Activated CD8-positive, alpha-beta memory T cell treated with anti-CD3 and anti-CD28 coated beads, Interleukin-2, amount 50 U/mL, for 4 hours (primary cell): Measurements from ENCODE around the gene NR5A1.

Source experiments
- DNase-seq: peaks from one replicate; pipeline ENCODE4 v3.0.0-alpha.2; 2020

NR5A1 gene

DNA sequence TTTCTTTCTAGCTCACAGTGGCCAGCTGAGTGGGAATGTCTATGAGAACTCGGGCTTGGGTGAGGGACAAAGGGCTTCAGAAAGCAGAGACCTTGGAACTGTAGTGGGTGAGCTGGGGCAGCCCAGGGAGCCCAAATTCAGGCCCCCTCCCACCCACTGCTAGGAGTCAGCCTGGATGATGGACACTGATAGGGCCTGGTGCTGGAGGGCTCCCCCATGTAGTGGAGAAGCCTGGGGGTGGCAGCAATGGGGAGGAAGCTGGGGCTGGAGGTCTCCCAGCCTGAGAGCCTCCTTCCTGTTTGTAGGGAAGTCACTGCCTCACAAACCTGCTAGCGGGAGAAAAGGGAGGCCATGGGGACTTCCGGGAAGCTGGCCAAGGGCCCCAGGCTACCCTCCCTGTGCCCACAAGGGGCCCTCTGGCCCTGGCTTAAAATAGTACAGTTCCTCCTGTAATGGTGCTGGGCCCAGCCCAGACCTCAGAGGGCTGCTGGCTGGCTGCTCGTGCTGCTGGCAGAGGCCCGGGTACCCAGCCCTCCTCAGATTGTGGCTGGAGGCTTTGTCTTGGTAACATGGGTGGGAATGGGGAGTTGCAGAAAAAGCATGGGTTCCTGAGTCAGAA, 6.3 kb upstream of the NR5A1 start:
- DNase-seq = no peak

DNA sequence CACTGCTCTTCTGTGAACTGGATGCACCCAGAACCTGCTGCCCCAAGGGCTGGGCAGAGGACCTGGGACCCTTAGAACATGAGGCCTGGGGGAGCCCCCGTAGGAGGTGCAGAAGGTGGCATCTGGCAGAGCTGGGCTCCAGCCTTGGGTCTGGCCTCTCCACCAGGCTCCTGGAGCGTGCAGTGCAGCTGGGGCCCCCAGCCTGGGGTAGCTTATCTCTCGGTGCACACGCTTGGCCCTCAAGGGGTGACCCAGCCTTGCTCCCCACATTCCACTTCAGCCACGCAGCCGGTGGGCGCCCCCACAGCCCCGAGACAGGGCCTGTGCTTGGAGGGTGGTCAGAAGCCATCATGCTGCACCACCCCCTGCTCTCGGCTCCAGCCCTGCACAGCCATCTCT, 5.6 kb upstream of the NR5A1 start:
- no peak for DNase-seq

DNA sequence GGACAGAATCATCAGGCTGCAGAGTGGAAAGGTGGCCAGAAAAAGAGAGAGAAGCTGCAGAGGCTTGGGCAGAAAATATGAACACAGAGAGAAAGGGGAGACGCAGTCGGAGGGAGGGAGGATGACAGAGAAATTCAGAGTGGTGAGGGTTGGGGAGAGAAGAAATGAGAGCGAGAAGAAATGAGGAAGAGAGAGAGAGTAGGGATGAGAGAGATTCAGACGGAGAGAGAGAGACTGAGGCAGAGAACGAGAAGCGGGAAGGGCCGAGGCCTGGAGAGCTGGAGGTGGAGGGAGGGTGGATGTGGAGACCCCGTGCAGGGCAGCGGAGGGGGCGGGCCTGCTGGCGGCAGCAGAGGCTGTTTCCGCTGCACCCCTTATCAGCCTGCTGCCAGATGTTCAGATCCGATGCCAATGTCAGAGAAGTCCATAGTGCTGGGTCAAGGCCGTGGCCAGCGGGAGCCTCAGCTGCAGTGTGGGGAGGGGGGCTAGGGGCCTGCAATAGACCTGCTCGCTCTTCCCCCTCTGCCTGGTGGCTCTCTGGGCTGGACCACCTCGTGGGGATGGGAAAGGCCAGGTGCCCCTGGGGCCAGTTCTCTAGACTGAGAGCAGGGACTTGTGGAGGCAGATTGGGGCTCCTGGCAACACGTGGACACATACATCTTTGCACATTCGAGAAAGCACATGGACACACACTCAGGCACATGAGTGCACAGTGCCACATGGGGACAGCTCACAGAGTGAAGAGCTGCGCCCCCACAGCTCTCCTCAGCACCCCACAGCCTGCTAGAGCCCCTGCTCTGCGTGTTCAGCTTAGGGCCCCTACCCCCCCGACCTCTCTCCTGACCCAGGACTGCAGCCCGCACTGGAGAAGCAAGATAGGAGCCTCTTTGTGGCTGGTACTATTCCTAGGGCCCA, 4.9 kb upstream of the NR5A1 start:
- DNase-seq = no peak

GRCh38 chr9:124511426-124511840, 4.2 kb upstream of the NR5A1 start:
- no peak for DNase-seq

DNA sequence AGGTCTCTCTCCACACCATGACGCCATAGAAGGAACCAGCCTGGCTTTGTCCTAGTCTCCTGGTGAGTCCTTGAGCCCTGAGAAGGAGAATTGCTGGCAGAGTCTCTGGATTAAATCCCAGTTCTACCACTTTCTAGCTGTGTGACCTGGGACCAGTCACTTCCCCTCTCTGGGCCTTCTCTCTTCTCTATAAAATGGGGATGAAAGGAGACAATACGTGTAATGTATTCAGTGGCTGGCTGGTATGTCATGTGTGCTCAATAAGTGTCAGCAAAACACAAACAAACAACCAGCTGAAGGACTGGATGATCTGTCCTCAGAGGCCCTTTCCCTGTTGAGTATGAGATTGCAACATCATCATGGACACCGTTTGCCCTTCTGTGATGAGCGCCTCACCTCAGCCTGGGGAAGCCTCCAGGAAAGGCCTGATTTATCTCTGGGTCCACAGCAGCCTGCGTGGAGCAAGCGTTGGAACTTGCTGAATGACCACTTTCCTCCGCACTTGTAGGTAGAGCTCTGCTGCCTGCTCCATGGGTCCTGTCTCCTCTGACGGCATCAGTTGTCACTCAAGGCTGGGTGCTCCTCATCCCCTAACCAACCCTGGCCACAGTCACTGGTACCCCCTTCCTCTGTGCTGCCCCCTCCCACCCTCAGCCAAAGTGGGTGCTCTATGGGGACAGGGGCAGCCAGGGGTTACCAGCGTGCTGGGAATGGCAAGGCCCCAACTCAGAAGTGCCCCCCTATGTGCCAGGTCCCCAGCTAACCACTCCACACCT, 3.6 kb upstream of the NR5A1 start:
- no peak for DNase-seq

DNA sequence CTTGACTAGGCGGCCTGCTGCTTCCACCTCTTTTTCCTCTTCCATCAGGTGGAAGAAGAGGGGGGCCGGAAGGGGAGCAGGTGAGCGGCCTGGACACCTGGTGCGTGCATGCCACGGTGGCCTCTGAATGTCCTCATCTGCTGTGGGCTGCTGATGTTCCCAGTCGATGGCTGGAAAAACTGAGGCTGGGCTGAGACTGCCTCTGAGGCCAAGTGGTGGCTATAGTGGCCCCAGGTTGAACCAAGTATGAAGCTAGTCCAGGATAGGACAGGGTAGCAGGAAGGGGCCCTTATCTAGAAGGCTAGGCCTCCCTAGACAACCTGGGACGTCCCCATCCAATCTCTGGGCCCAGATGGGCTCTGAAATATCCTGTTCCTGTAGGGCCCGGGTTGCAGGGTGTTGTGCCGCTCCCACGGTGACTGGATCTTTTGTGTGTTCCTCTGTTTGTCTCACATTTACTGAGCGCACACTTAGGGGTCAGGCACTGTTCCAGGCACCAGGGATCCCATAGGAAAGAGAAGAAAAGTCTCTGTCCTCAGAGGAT, 753 bp upstream of the NR5A1 start:
- no peak for DNase-seq

DNA sequence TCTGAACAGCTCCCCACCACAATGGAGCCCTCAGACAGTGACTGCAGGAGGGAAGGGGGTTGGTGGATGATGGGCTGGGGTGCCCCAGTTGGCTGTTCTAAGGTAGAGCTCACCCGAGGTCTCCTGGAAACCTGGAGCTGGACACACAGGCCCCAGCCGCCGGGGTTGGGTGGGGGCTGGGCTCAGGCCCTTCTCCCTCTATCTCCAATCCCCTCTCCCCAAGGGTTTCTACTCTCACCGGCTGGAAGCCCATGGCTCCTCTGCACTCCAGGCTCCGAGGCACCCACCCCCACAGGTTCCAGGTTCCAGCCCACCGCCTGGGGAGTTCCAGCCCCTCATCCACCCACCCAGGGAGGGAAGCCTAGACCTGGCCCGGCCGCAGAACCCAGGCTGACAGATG, 766 bp downstream of the NR5A1 start:
- no peak for DNase-seq

- no peak for DNase-seq
Observed at GRCh38 chr9:124505901-124506346, 1.3 kb downstream of the NR5A1 start.

DNA sequence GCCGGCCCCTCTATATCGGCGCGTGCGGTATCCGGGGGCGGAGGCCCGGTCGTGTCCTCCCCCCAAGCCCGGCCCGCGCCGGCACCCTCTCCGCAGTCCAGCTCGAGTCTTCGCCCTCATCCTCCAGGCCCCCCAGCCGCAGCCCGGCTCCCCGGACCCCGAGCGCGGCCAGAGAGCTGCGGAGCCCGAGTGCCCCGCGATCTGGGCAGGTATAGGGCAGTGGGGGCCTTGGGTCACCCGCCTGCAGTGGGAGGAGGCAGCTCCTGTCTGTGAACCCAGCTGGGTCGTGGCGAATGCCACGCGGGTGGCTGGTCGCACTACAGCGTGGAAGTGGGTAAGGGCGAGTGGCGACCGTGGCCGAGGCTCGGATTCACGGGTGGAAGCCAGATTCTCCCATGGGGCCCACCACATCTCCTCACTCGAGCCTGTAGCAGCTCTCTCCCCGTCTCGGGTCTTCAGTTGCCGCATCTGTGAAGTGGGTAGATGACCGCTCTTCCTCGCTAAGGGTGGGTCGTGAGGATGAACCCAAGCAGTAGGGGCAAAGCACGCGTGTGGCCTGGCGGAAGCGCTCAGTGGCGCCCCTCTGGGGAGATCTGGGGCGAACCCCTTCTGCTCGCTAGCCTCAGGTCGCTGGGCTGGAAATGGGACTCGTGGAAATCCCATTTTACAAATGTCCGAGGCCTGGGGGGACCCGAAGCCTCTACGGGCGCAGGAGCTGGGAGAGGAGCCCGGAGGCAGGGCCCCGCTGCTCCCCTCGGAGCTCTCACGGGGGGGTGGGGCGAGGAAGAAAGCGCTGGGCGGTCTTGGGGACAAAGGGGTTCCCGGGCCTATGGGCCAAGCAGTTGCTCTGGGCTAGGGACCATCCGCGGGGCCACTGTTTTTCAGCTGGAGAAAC, 1.9 kb downstream of the NR5A1 start:
- DNase-seq = no peak

- no peak for DNase-seq
Observed at GRCh38 chr9:124504530-124505005, 2.6 kb downstream of the NR5A1 start.

DNA sequence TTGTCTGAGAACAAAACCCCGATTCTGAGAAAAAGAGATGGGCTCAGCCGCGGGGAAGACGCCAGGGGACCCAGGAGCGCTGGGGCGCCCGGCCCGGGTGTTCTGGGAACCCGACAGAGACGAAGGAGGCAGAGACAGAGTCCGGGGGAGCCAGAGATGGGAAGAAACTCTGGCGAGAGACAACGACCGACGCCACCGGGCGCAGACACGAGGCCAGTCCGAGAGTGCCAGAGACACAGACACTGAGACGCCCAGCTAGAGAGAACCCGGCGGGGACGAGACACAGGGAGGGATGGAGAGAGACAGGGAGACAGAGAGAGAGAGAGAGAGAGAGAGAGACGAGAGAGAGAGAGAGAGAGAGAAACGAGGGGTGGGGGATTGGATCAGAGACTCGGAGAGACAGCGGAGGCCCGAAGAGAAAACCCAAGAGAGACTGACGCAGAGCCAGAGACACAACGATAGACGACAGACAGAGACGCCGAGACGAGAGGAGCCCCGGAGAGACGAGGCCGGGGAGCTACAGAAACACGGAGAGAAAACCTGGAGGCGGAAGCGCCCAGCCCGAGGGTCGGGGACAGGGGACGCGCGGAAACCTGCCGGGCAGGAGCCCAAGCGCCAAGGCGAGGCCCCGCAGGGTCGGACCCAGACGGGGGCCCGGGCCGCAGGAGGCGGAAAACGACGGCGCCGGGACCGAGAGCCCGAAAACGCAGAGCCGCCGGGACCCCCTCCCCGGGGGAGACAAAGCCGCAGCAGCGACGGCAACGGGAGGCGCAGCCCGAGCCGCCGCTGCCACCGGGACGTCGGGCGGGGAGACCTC, 3.3 kb downstream of the NR5A1 start:
- DNase-seq = no peak

- no peak for DNase-seq
Observed at GRCh38 chr9:124502711-124503702, 4.2 kb downstream of the NR5A1 start.

DNA sequence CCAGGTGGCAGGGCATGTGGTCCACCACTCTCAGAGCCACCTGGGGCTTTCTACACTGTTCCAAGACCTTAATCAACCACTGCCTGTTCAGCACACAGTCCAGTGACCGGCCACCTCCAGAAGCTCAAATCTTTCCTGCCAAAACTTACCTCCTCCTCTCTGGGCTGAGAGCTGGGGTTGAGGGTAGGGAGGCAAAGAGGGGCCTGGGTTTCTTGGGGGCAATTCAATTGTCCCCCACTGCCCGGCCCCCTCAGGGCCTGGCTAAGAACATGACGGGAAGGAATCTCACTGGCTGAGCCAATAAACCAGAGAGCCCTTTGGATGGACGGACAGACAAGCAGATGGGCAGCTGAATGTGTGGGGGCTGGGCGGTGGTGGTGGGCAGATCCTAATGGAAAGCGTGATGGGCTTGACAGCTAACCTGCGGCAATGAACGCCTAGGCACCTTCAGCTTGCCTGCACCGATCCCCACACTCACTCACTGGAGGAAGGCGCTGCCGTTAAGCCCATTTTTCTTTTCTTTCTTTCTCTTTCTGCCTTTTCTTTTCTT, 5.4 kb downstream of the NR5A1 start:
- no peak for DNase-seq

- no peak for DNase-seq
Observed at GRCh38 chr9:124500796-124501611, 6.2 kb downstream of the NR5A1 start.

- no peak for DNase-seq
Observed at GRCh38 chr9:124500028-124500795, 7.0 kb downstream of the NR5A1 start.

GRCh38 chr9:124499216-124499615, 8.0 kb downstream of the NR5A1 start:
- DNase-seq = no peak

DNA sequence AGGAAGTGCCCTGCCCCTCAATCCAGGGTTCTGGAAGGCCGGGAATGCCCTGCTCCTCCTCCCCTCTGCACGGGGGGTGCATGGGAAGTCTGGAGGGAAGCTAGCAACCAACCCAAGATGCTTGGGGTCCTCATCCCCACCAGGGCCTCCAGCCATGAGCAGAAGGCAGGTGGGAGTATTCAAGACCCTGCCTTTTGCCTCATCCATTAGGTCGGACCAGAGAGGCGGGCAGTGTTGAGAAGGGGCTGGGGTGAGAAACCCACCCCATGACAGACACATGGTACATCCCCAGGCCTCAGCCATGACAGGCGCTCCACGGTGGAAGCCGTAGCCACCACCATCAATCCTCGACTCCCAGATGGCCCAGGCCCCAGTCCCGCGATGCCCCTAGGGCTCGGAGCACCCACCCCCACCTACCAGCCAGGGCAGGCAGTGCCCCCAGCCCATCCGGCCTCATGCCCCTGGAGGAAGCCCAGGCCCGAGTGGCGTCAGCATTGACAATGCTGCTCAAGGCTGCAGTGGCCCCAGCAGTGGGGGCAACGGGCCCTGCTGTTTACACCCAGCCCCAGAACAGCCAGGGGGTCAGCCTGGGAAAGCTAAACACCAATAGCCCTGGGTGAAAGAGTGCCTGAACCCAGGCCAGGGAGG, 8.6 kb downstream of the NR5A1 start:
- no peak for DNase-seq
